Skeletal muscle satellite cell (primary cell): ENCODE measurements around the gene ERCC4.

Experiments
- H3K27me3 ChIP-seq: 2 replicates; pipeline ENCODE4 v1.7.0; 2013; ENCODE audit warnings: low read length; ENCODE audit not compliant: control insufficient read depth, insufficient read depth
- H3K36me3 ChIP-seq: 2 replicates; pipeline ENCODE4 v1.7.0; 2013; ENCODE audit warnings: mild to moderate bottlenecking, control low read depth, low read length; ENCODE audit not compliant: insufficient read depth
- H3K4me1 ChIP-seq: 2 replicates; pipeline ENCODE4 v1.7.0; 2013; ENCODE audit warnings: low read length; ENCODE audit not compliant: control insufficient read depth, insufficient read depth
- H3K4me2 ChIP-seq: 2 replicates; pipeline ENCODE4 v1.7.0; 2013; ENCODE audit warnings: mild to moderate bottlenecking, low read length
- H3K4me3 ChIP-seq: 2 replicates; pipeline ENCODE4 v1.7.0; 2013; ENCODE audit warnings: low read length
- H3K9ac ChIP-seq: 2 replicates; pipeline ENCODE4 v1.7.0; 2013; ENCODE audit warnings: mild to moderate bottlenecking, low read depth, low read length, moderate library complexity
- H3K9me3 ChIP-seq: replicated peaks from 2 replicates; pipeline ENCODE4 v1.7.0; 2013; ENCODE audit warnings: mild to moderate bottlenecking, control low read depth, low read length

ERCC4 gene

DNA sequence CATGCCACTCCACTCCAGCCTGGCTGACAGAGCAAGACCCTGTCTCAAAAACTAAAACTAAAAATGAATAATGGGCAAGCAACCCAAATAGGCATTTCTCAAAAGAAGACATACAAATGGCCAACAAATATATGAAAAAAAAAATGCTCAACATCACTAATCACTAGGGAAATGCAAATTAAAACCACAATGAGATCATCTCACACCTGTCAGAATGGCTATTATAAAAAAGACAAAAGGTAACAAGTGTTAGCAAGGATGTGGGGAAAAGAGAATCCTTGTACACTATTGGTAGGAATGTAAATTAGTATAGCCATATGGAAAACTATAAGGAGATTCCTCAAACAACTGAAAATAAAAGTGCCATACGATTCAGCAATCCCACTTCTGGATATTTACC, 7.1 kb upstream of the ERCC4 start:
- Histone ChIP-seq H3K9me3 (no peaks in the 10 kb centered on the region), H3K36me3 (no peaks in the 10 kb centered on the region), H3K4me3 (no peak overlapping the region), H3K27me3 (peaks cover 35% of the 10 kb centered on the region), H3K4me2 (no peak overlapping the region), H3K4me1 (no peaks in the 10 kb centered on the region), H3K9ac (no peak overlapping the region)

- H3K36me3 ChIP-seq: no peaks in the 10 kb centered on the region
- H3K4me1 ChIP-seq: no peaks in the 10 kb centered on the region
- H3K4me2 ChIP-seq: no peak overlapping the region
- no peak overlapping the region for H3K9ac ChIP-seq
- no peak overlapping the region for H3K4me3 ChIP-seq
- no peaks in the 10 kb centered on the region for H3K9me3 ChIP-seq
- peaks cover 33% of the 10 kb centered on the region for H3K27me3 ChIP-seq
These were observed 6.3 kb upstream of the ERCC4 start for GRCh38 chr16:13913374-13914292.

DNA sequence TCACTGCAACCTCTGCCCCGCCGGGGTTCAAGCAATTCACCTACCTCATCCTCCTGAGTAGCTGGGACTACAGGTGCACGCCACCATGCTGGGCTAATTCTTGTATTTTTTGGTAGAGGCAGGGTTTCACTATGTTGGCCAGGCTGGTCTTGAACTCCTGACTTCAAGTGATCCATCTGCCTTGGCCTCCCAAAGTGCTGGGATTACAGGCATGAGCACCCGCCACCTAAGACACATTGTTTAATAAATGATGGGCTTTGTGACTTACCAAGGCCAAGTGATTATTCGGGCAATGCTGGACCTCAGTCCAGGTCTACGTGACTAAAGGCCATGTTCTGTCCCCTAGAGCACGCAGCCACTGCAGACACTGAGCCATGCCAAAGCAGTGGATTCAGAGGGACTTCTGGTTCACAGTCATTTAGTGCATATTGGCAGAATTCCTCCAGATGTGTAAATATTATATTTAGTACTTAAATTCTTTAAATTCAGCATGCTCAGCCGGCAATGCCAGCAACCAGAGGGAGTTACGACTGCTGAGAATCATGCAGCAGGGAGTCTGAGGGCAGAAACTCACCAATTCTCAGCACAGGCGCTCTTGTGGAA, 4.8 kb upstream of the ERCC4 start:
- H3K36me3 ChIP-seq: no peaks in the 10 kb centered on the region
- H3K9ac ChIP-seq: no peak overlapping the region
- no peak overlapping the region for H3K4me3 ChIP-seq
- H3K4me1 ChIP-seq: peaks cover 8% of the 10 kb centered on the region
- H3K9me3 ChIP-seq: no peaks in the 10 kb centered on the region
- H3K27me3 ChIP-seq: peaks cover 29% of the 10 kb centered on the region
- no peak overlapping the region for H3K4me2 ChIP-seq

DNA sequence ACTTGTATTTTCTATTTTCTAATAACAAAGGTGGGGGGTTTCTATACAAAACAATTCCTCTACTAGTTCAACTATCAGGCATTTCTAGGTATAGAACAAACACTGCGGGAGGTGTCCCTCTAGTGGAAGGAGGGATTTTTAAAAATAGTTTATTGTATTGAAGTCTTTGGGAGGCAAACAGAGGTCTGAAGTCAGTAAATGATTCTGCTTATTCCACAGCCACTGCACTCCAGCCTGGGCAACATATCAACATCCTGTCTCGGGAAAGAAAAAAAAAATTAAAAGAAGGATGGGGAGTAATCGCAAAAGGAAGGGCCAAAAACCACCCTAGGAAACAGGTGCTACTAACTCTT, 648 bp upstream of the ERCC4 start:
- H3K27me3 ChIP-seq: peaks cover 18% of the 10 kb centered on the region
- peak overlapping the region; percentile 20 for H3K9ac ChIP-seq
- peaks cover 17% of the 10 kb centered on the region for H3K4me1 ChIP-seq
- peaks cover 5% of the 10 kb centered on the region for H3K36me3 ChIP-seq
- H3K4me2 ChIP-seq: peak overlapping the region; percentile 72
- no peaks in the 10 kb centered on the region for H3K9me3 ChIP-seq
- H3K4me3 ChIP-seq: peak overlapping the region; percentile 43

- H3K27me3 ChIP-seq: peaks cover 11% of the 10 kb centered on the region
- H3K4me2 ChIP-seq: peak overlapping the region; percentile 95
- peaks cover 17% of the 10 kb centered on the region for H3K4me1 ChIP-seq
- peak overlapping the region; percentile 99 for H3K9ac ChIP-seq
- peak overlapping the region; percentile 91 for H3K4me3 ChIP-seq
- H3K9me3 ChIP-seq: no peaks in the 10 kb centered on the region
- H3K36me3 ChIP-seq: peaks cover 9% of the 10 kb centered on the region
These were observed 510 bp downstream of the ERCC4 start for GRCh38 chr16:13920510-13920818.

DNA sequence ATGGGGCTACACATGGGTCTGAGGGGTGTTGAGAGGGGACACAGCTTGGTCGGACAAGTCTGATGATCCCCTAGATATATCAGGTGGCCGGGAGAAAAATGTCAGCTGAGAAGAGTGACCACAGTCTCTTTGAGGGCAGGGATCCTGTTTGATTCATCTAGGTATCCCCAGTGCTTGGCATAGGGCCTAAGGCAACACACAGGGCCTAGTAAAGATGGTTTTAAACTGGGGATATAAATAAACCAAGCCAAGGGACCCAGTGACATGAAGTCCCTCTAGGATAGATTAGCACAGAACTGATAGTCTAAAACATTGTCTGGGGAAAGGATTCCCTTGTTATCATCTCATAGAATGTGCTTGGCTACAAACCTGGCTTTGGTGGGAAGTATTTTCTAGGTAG, 1.4 kb downstream of the ERCC4 start:
- Histone ChIP-seq H3K4me3 (peak overlapping the region; percentile 91), H3K27me3 (peaks cover 11% of the 10 kb centered on the region), H3K36me3 (peaks cover 13% of the 10 kb centered on the region), H3K4me2 (peak overlapping the region; percentile 95), H3K4me1 (peaks cover 17% of the 10 kb centered on the region), H3K9ac (peak overlapping the region; percentile 99), H3K9me3 (no peaks in the 10 kb centered on the region)

DNA sequence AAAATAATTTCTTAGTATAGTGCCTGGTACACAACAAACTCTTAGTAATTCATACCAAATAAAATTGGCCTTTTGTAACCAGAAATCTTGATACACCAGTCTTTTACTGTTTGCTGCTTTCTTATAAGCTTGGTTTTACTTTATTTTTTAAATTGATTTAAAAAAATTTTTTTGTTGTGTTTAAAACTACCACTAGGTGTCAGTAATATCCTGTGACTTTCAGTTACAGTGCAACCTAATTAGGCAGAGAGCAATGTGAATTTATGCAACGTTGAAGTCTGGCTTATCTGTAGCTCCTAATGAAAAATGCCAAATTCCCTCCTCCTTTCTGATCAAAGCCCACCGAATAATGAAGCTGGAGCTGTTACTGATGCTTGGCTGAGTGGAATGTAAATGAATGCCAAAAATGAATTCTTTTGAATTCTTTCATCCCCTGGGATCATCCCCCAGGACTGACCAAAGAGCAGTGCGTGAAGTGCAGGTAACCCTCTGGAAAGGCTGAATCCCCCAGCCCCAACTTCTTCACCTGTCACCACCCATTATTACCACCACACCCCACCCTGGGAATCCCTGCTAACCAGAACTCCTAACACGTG, 3.8 kb downstream of the ERCC4 start:
- no peaks in the 10 kb centered on the region for H3K9me3 ChIP-seq
- H3K4me2 ChIP-seq: no peak overlapping the region
- no peaks in the 10 kb centered on the region for H3K27me3 ChIP-seq
- H3K36me3 ChIP-seq: peaks cover 15% of the 10 kb centered on the region
- no peak overlapping the region for H3K9ac ChIP-seq
- peaks cover 17% of the 10 kb centered on the region for H3K4me1 ChIP-seq
- no peak overlapping the region for H3K4me3 ChIP-seq

DNA sequence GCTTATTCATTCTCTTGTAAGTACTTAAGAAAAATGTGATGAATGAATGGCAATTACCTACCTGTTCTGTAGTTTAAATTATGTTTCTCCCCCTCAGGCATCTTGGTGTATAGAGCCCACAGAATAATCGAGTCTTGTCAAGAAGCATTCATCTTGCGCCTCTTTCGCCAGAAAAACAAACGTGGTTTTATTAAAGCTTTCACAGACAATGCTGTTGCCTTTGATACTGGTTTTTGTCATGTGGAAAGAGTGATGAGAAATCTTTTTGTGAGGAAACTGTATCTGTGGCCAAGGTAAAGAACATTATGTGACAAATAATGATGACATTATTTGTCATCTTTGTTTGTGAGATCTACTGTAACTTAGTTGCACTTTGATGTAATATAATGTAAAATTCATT, 6.5 kb downstream of the ERCC4 start:
- Histone ChIP-seq H3K4me1 (no peaks in the 10 kb centered on the region), H3K36me3 (peaks cover 21% of the 10 kb centered on the region), H3K4me2 (no peak overlapping the region), H3K9ac (no peak overlapping the region), H3K27me3 (no peaks in the 10 kb centered on the region), H3K4me3 (no peak overlapping the region), H3K9me3 (no peaks in the 10 kb centered on the region)

GRCh38 chr16:13926891-13927290, 6.9 kb downstream of the ERCC4 start:
- H3K9ac ChIP-seq: no peak overlapping the region
- no peak overlapping the region for H3K4me2 ChIP-seq
- no peaks in the 10 kb centered on the region for H3K4me1 ChIP-seq
- H3K4me3 ChIP-seq: no peak overlapping the region
- H3K36me3 ChIP-seq: peaks cover 26% of the 10 kb centered on the region
- H3K27me3 ChIP-seq: no peaks in the 10 kb centered on the region
- H3K9me3 ChIP-seq: no peaks in the 10 kb centered on the region

DNA sequence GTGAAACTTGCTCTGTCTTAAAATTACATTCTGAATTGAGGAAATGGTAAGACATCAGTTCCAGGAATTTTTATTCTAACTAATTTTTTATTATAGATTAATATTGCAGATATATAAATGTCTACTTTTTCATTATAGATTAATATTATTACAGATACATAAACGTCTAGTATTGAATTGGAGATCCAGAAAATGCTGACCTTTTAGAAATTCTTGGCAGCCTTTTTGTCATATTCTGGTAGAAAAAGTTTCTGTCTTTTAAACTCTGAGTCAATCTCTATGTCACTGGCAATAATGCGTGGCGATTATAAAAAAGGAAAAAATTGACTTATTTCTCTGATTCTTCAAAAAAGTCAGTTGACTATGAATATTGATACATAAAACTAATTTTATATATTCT, 8.7 kb downstream of the ERCC4 start:
- H3K4me2 ChIP-seq: no peak overlapping the region
- H3K4me3 ChIP-seq: no peak overlapping the region
- no peaks in the 10 kb centered on the region for H3K9me3 ChIP-seq
- no peaks in the 10 kb centered on the region for H3K4me1 ChIP-seq
- H3K27me3 ChIP-seq: no peaks in the 10 kb centered on the region
- H3K36me3 ChIP-seq: peaks cover 26% of the 10 kb centered on the region
- no peak overlapping the region for H3K9ac ChIP-seq

GRCh38 chr16:13931845-13932244, 11.9 kb downstream of the ERCC4 start:
- Histone ChIP-seq H3K9ac (no peak overlapping the region), H3K4me1 (peaks cover 8% of the 10 kb centered on the region), H3K27me3 (no peaks in the 10 kb centered on the region), H3K4me3 (no peak overlapping the region), H3K36me3 (peaks cover 32% of the 10 kb centered on the region), H3K9me3 (no peaks in the 10 kb centered on the region), H3K4me2 (no peak overlapping the region)
